ENCODE measurements around the gene TPD52L1. TPM values are rescaled to one million over a fixed set of nuclear protein-coding genes. Genes with fewer than 3 reads are reported as not detected.

Gene TPD52L1
- polyA plus RNA-seq, 3 donors from 2014 or later, result 2.2 to 5.2 (median 4.4) TPM

GRCh38 chr6:125170376-125170775 is 16.8 kb downstream of the TPD52L1 start:
- no peak for DNase-seq
- no peak overlapping the region for H3K4me3 Mint-ChIP-seq
- H3K4me1 Mint-ChIP-seq, result no peaks in the 10 kb centered on the region
- no peak overlapping the region for H3K27ac Mint-ChIP-seq
- peaks cover 2 to 4% (median 2%) of the 10 kb centered on the region in 3 donors for H3K27me3 Mint-ChIP-seq (ENCODE audit: low read depth in 3 of 3)
- peaks cover 0 to 5% (median 0%) of the 10 kb centered on the region in 3 donors for H3K36me3 Mint-ChIP-seq
- no peaks in the 10 kb centered on the region for H3K9me3 Mint-ChIP-seq

GRCh38 chr6:125173341-125174095 is 19.9 kb downstream of the TPD52L1 start:
- DNase-seq, result no peak
- H3K9me3 Mint-ChIP-seq, result no peaks in the 10 kb centered on the region
- H3K27me3 Mint-ChIP-seq (ENCODE audit: low read depth in 3 of 3), result peaks cover 2 to 8% (median 4%) of the 10 kb centered on the region in 3 donors
- no peaks in the 10 kb centered on the region for H3K4me1 Mint-ChIP-seq
- H3K36me3 Mint-ChIP-seq, result peaks cover 0 to 8% (median 0%) of the 10 kb centered on the region in 3 donors
- no peak overlapping the region for H3K27ac Mint-ChIP-seq
- no peak overlapping the region for H3K4me3 Mint-ChIP-seq

- Mint-ChIP-seq H3K36me3 (peaks cover 0 to 3% (median 0%) of the 10 kb centered on the region in 3 donors), H3K27me3 (ENCODE audit: low read depth in 3 of 3) (peaks cover 2 to 12% (median 4%) of the 10 kb centered on the region in 3 donors), H3K27ac (no peak overlapping the region), H3K4me1 (no peaks in the 10 kb centered on the region), H3K4me3 (no peak overlapping the region), H3K9me3 (no peaks in the 10 kb centered on the region)
- DNase-seq, result no peak
Measured at GRCh38 chr6:125174626-125175025, 21.1 kb downstream of the TPD52L1 start.

DNA sequence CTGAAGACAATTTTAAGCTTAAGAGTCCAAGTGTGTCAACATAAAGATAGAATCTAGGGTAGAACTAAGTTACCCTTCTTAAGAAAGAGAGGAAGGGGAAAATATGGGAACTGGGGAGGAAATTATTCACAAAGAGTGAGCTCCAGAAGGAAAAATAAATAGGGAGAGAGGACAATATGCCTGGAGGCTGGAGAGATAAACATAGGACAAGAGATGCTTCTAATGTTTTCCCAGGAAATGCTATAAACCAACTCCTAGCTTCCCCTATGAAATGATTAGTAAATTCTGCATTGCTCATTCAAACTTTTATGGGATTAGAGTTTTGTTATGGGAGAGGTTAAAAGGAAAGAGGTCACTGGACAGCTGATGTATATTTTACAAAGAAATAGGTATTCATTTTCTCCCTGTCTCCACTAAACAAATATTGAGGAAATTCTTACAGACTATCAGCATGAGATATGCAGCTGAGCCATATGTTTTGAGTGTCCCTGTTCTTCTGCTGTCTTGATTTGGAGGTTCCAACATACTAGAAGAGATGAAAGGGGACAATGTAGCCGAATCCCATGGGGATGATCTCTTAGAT is 22.0 kb downstream of the TPD52L1 start:
- peaks cover 0 to 3% (median 0%) of the 10 kb centered on the region in 3 donors for H3K36me3 Mint-ChIP-seq
- H3K9me3 Mint-ChIP-seq, result no peaks in the 10 kb centered on the region
- H3K4me1 Mint-ChIP-seq, result no peaks in the 10 kb centered on the region
- peaks cover 2 to 12% (median 2%) of the 10 kb centered on the region in 3 donors for H3K27me3 Mint-ChIP-seq (ENCODE audit: low read depth in 3 of 3)
- no peak for DNase-seq
- no peak overlapping the region for H3K4me3 Mint-ChIP-seq
- H3K27ac Mint-ChIP-seq, result no peak overlapping the region

GRCh38 chr6:125182237-125183008 is 28.9 kb downstream of the TPD52L1 start:
- no peaks in the 10 kb centered on the region for H3K4me1 Mint-ChIP-seq
- H3K36me3 Mint-ChIP-seq, result peaks cover 0 to 3% (median 0%) of the 10 kb centered on the region in 3 donors
- H3K4me3 Mint-ChIP-seq, result no peak overlapping the region

GRCh38 chr6:125183391-125183790 is 29.8 kb downstream of the TPD52L1 start:
- Mint-ChIP-seq H3K36me3 (peaks cover 0 to 3% (median 0%) of the 10 kb centered on the region in 3 donors), H3K27ac (no peak overlapping the region), H3K9me3 (no peaks in the 10 kb centered on the region), H3K27me3 (ENCODE audit: low read depth in 3 of 3) (peaks cover 2 to 16% (median 8%) of the 10 kb centered on the region in 3 donors), H3K4me1 (no peaks in the 10 kb centered on the region), H3K4me3 (no peak overlapping the region)
- DNase-seq, result no peak

More at GRCh38 chr6:125182237-125183008, 28.9 kb downstream of the TPD52L1 start:
- Mint-ChIP-seq H3K9me3 (no peaks in the 10 kb centered on the region), H3K27me3 (ENCODE audit: low read depth in 3 of 3) (peaks cover 2 to 16% (median 8%) of the 10 kb centered on the region in 3 donors), H3K27ac (no peak overlapping the region)
- DNase-seq, result no peak

GRCh38 chr6:125188037-125188436 is 34.5 kb downstream of the TPD52L1 start:
- peaks cover 2 to 11% (median 3%) of the 10 kb centered on the region in 3 donors for H3K27me3 Mint-ChIP-seq (ENCODE audit: low read depth in 3 of 3)
- no peak overlapping the region for H3K27ac Mint-ChIP-seq

DNA sequence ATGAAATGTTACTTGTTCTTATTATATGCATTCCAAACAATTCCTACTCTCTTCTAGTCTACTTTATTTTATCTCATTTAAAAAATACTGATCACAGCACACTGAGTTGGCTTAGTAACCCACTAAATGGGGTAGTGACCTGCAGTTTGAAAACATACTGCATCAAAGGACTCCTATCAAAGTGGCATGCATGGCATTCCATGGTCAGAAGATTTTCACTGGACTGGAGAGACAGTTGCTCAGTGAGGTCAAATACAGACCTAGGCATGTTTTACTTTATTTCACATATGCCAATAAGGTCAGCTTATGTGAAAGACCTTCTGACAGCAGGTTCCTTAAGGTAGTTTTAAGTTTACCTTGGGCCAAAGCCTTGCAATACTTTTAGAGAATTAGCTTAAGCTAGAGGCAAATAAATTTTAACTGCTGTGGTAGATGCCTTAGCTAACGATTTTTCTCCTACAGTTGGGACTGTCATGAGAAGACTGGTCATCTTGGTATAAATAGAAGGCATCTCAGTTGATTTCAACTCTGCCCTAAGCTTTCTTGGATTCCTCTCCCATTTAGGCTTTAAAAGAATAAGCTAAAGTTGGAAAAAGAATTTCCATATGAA is 35.1 kb downstream of the TPD52L1 start:
- no peaks in the 10 kb centered on the region for H3K9me3 Mint-ChIP-seq
- no peaks in the 10 kb centered on the region for H3K36me3 Mint-ChIP-seq
- peaks cover 9 to 10% of the 10 kb centered on the region in 2 donors for H3K4me1 Mint-ChIP-seq
- H3K27ac Mint-ChIP-seq, result no peak overlapping the region
- H3K4me3 Mint-ChIP-seq, result no peak overlapping the region
- H3K27me3 Mint-ChIP-seq (ENCODE audit: low read depth in 3 of 3), result peaks cover 2 to 8% (median 2%) of the 10 kb centered on the region in 3 donors
- no peak for DNase-seq

More at GRCh38 chr6:125188037-125188436, 34.5 kb downstream of the TPD52L1 start:
- Mint-ChIP-seq H3K4me3 (no peak overlapping the region), H3K36me3 (no peaks in the 10 kb centered on the region), H3K4me1 (peaks cover 9 to 10% of the 10 kb centered on the region in 2 donors), H3K9me3 (no peaks in the 10 kb centered on the region)
- no peak for DNase-seq

GRCh38 chr6:125189494-125189893 is 35.9 kb downstream of the TPD52L1 start:
- H3K36me3 Mint-ChIP-seq, result no peaks in the 10 kb centered on the region
- H3K9me3 Mint-ChIP-seq, result no peaks in the 10 kb centered on the region
- DNase-seq, result no peak
- no peak overlapping the region for H3K27ac Mint-ChIP-seq
- H3K27me3 Mint-ChIP-seq (ENCODE audit: low read depth in 3 of 3), result peaks cover 0 to 3% (median 2%) of the 10 kb centered on the region in 3 donors
- H3K4me1 Mint-ChIP-seq, result peaks cover 9 to 10% of the 10 kb centered on the region in 2 donors
- no peak overlapping the region for H3K4me3 Mint-ChIP-seq

GRCh38 chr6:125190667-125191066 is 37.1 kb downstream of the TPD52L1 start:
- no peak overlapping the region for H3K4me3 Mint-ChIP-seq
- peaks cover 9 to 10% of the 10 kb centered on the region in 2 donors for H3K4me1 Mint-ChIP-seq
- H3K27me3 Mint-ChIP-seq (ENCODE audit: low read depth in 3 of 3), result no peaks in the 10 kb centered on the region
- H3K27ac Mint-ChIP-seq, result no peak overlapping the region
- H3K9me3 Mint-ChIP-seq, result no peaks in the 10 kb centered on the region
- H3K36me3 Mint-ChIP-seq, result no peaks in the 10 kb centered on the region
- DNase-seq, result no peak

DNA sequence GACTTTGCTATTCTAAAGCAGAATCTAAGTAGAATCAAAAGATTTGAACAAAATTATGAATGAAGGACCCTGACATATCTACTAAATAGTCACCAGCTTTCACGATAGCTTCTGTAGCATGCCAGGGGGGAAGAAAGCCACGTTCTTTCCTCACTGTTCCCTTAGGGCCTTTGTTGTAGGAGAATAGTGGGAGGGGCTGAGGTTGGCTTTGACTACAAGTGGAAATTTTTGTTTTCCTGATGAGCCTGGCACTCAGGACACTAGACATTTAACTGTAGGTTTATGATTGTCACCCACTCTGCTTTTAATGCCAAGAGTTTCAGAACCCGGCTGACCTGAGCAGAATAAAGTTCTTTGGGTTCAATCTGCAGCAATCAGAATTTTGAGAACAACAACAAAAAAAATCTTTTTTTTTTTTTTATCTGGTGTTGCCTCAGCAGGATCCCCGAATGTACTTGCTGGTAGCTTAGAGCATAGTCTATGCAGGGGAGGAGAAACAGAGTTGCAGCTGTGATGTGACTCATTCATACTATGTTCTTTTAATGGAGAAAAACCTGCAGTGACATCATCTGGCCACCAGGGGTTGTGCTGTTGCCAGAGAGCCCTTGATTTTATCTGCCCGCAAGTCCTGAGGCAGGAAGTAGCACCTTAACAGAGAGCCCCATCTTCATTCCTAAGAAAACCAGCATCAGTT is 38.5 kb downstream of the TPD52L1 start:
- no peaks in the 10 kb centered on the region for H3K27me3 Mint-ChIP-seq (ENCODE audit: low read depth in 3 of 3)
- no peak overlapping the region for H3K27ac Mint-ChIP-seq
- DNase-seq, result peak; percentile 33 to 59 (median 54)
- H3K4me1 Mint-ChIP-seq, result peaks cover 9 to 10% of the 10 kb centered on the region in 2 donors
- no peaks in the 10 kb centered on the region for H3K36me3 Mint-ChIP-seq
- no peaks in the 10 kb centered on the region for H3K9me3 Mint-ChIP-seq
- H3K4me3 Mint-ChIP-seq, result no peak overlapping the region

GRCh38 chr6:125192610-125192930 is 39.0 kb downstream of the TPD52L1 start:
- no peak for DNase-seq
- H3K36me3 Mint-ChIP-seq, result no peaks in the 10 kb centered on the region
- H3K9me3 Mint-ChIP-seq, result no peaks in the 10 kb centered on the region

DNA sequence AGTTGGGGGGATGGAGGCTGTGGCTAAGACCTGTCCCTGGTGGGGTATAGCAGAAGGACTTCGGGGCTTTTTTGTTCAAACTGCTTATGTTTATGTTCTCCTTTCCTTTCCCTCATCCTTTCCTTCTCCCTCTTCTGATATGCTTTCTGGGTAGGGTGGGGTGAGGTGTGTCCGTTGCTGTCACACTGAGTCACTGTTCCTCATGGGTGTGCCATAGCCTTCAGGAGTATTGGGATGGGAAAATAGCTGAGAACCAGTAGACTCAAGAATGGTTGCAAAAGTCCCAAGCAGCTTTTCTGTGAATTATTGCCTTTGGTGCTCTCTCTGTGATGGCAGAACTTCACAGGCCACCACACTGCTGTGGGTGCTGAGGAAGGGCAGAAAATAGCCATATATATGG is 39.6 kb downstream of the TPD52L1 start:
- Mint-ChIP-seq H3K27ac (no peak overlapping the region), H3K36me3 (no peaks in the 10 kb centered on the region), H3K4me1 (peaks cover 9 to 10% of the 10 kb centered on the region in 2 donors), H3K4me3 (no peak overlapping the region), H3K27me3 (ENCODE audit: low read depth in 3 of 3) (no peaks in the 10 kb centered on the region), H3K9me3 (no peaks in the 10 kb centered on the region)
- no peak for DNase-seq

More at GRCh38 chr6:125192610-125192930, 39.0 kb downstream of the TPD52L1 start:
- H3K27me3 Mint-ChIP-seq (ENCODE audit: low read depth in 3 of 3), result no peaks in the 10 kb centered on the region
- no peak overlapping the region for H3K27ac Mint-ChIP-seq
- no peak overlapping the region for H3K4me3 Mint-ChIP-seq
- H3K4me1 Mint-ChIP-seq, result peaks cover 9 to 10% of the 10 kb centered on the region in 2 donors

Data from immature natural killer cell (primary cell).